Effector CD8-positive, alpha-beta T cell (primary cell): Measurements from ENCODE around the gene PRR19.
"Not testable (repeated sequence)": the region's sequence is repeated elsewhere in the genome, so short reads cannot be mapped to it uniquely, and the experiment has no call there.

Experiments
- DNase-seq: peaks from one replicate; lab custom pipeline; 2025; lab: John Stamatoyannopoulos, UW

The PRR19 gene

GRCh38 chr19:42325896-42326771 lies 24.2 kb downstream of the PRR19 start:
- peak; percentile 24 for DNase-seq

DNA sequence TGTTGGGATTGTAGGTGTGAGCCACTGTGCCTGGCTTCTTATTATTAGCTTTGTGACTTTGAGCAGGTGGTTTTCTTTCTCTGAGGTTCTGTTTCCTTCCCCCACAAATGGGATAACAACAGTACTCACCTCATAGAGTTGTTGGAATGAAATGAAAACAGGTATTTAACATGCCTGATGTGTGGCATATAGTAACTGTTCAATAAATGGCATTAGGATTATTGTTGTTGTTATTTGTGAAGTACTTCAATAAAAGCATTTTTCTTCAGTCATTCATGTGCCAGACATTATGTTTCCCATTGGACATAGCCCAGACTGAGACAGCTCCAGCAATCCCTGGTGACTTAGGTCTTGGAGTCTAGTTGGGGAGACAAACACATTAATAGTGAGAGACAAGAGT lies 25.0 kb downstream of the PRR19 start:
- no peak for DNase-seq

- no peak for DNase-seq
Measured at GRCh38 chr19:42327381-42327780, 25.4 kb downstream of the PRR19 start.

- no peak for DNase-seq
Measured at GRCh38 chr19:42328106-42328505, 26.2 kb downstream of the PRR19 start.

- no peak for DNase-seq
Measured at GRCh38 chr19:42328854-42329253, 26.9 kb downstream of the PRR19 start.

DNA sequence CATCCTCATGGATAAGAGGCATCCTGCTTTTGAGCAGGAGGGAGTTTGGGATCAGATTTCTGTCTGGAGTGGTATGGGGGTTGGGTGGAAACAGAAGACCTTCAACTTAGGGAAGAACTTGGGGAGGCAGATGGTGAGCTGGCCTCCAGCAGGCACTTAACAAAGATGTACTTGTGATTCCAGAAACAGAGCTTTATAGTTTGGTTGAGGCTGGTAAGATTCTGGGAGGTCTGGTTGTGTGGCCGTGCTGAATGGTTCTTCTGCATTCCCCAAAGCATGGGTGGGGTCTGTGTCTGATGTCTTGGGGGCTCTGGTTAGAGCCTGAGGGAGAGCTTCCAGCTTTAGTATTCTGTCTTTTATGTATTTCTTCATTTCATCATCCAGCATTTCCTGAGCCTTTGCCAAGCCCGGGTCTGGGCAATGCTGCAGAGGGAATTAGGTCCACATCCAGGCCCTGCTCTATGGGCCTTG lies 28.3 kb downstream of the PRR19 start:
- DNase-seq: no peak

GRCh38 chr19:42331333-42331732 lies 29.4 kb downstream of the PRR19 start:
- DNase-seq: not testable (repeated sequence)

- DNase-seq: no peak
Measured at GRCh38 chr19:42332059-42332458, 30.1 kb downstream of the PRR19 start.

DNA sequence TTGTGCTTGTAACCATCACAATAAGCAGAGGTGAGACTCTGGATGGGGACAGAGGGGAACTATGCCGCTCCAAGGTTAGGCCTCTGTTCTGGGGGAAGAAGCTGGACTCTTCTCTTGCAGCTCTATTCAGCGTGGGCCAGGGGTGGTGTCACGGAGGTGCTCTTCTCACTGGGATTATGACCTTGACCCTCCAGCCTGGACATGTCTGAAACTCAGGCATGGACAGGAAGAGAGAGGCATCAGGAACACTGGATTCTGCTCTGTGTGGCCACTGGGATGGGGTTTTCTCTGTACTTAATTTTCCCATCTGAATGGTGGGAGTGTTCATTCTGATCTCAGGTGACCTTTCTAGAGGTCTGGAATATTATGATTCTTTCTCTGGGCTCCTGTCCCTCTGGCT lies 31.1 kb downstream of the PRR19 start:
- no peak for DNase-seq

DNA sequence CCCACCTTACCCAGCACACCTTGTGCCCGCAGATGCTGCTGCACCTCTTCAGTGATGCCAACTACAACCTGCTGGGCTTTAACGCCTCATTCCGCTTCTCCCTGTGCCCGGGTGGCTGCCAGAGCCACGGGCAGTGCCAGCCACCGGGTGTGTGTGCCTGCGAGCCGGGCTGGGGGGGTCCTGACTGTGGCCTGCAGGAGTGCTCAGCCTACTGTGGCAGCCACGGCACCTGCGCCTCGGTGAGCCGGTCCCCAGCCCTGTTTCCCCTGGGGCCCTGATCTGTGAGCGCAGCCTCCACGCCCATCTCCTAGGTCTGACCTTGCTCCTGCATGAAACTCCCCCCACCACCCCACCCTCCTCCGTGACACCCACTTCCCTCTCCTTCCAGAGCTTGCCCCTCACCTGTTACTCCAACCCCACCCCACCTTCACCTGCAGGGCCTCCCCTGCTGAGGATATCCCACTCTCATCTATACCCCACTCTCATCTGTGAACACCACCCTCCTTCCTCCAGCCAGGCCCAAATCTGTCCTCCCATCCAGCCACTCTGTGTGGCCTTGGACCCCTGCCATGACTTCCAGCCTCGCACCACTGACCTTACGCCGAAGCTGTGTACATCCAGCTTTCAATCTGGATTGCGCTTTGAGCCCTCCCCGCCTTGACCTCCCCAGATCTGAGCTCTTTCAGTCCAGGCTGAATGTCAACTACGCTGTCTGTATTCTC lies 32.2 kb downstream of the PRR19 start:
- DNase-seq: no peak

- no peak for DNase-seq
Measured at GRCh38 chr19:42334697-42335373, 32.9 kb downstream of the PRR19 start.

- no peak for DNase-seq
Measured at GRCh38 chr19:42335374-42335936, 33.5 kb downstream of the PRR19 start.

GRCh38 chr19:42335971-42336370 lies 34.0 kb downstream of the PRR19 start:
- no peak for DNase-seq

DNA sequence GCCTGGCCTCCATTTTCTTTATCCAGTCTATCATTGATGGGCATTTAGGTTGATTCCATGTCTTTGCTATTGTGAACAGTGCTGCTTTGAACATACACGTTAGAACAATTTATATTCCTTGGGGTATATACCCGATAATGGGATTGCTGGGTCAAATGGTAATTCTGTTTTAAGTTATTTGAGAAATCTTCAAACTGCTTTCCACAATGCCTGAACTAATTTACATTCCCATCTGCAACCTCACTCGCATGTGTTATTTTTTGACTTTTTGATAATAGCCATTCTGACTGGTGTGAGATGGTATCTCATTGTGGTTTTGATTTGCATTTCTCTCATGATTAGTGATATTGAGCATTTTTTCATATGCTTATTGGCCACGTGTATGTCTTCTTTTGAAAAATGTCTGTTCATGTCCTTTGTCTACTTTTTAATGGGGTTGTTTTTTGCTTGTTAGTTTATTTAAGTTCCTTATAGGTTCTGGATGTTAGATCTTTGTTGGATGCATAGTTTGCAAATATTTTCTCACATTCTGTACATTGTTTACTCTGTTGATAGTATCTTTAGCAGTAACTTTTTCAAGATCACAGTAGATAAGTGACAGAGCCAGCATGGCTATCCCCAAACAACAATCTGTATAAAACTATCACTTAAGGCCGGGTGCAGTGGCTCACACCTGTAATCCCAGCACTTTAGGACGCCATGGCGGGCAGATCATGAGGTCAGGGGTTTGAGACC lies 37.4 kb downstream of the PRR19 start:
- not testable (repeated sequence) for DNase-seq

DNA sequence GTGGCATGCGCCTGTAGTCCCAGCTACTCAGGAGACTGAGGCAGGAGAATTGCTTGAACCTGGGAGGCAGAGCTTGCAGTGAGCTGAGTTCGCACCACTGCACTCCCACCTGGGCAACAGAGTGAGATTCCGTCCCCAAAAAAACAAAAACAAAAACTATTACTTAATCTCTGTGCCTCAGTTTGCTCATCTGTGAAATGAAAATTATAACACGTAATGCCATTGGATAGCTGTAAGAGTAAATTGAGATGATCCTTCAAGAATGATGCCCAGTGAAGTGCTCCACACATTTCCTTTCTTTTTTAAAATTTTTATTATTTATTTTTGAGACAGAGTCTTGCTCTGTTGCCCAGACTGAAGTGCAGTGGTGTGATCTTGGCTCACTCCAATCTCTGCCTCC lies 38.0 kb downstream of the PRR19 start:
- not testable (repeated sequence) for DNase-seq

GRCh38 chr19:42343344-42344110 lies 41.6 kb downstream of the PRR19 start:
- DNase-seq: no peak

- DNase-seq: no peak
Measured at GRCh38 chr19:42344336-42344893, 42.5 kb downstream of the PRR19 start.

DNA sequence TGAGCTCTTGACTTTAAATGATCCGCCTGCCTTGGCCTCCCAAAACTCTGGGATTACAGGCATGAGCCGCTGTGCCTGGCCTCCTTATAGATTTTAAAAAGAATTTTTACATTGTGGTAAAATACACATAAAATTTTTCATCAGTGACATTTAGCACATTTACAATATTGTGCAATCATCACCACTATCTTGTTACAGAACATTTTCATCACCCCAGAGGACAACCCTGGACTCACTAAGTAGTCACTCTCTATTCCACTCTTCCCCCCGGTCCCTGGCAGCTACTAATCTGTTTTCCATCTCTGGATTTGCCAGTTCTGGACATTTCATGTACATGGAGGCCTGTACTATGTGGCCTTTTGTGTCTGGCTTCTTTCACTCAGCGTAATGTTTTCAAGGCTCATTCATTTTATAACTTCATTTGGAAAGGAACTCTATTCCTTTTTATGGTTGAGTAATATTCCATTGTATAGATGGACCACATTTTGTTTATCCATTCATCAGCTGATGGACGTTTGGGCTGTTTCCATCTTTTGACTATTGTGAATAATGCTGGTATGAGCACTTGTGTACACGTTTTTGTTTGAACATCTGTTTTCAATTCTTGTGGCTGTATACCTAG lies 43.4 kb downstream of the PRR19 start:
- no peak for DNase-seq

- no peak for DNase-seq
Measured at GRCh38 chr19:42348211-42348610, 46.3 kb downstream of the PRR19 start.
